Lower leg skin (tissue), 3 donors: ENCODE results near the gene FLNB.

Experiments
- CTCF ChIP-seq, 3 donors: fragments of 450-650 bp; IDR thresholded peaks; one replicate each; pipeline ENCODE4 v1.5.1; 2016; ENCODE audit warnings: antibody characterized with exemption in 3 of 3, mild to moderate bottlenecking in 3 of 3, moderate library complexity in 2 of 3
- POLR2A ChIP-seq, 2 donors: fragments of 450-650 bp; IDR thresholded peaks; one replicate each; pipeline ENCODE4 v1.6.1; 2016 to 2017; ENCODE audit warnings: antibody characterized with exemption in 2 of 2, mild to moderate bottlenecking in 1 of 2, moderate library complexity in 1 of 2

DNA sequence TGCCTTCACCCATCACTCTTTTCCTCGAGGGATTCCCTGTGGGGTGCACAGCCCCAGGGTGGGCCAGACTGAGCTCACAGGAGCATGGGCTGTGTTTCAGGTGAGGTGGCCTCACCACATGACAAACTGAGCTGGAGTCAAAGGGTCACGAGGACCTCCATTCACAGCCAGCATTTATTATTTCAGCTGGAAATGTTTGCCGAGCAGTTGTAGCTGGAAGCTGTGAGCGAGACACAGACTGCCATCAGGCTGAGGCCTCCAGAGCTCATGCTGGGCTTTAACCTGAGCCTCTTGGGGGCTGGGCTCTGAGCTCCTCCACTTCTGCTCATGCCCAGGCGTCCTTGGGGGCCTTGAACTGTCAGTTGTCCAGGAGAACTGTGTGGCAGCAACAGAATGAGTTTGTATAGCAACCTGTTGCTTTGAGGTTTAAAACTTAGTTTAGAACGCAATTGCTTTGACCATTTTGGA is 57.5 kb downstream of the FLNB start:
- TF ChIP-seq CTCF (IDR thresholded peaks at IDR 0.05): no peak
- no peak for TF ChIP-seq POLR2A (IDR thresholded peaks at IDR 0.05)
